Subcutaneous abdominal adipose tissue (tissue), 5 donors: ENCODE results near the gene ARHGEF1.
"Not testable (repeated sequence)": the region's sequence is repeated elsewhere in the genome, so short reads cannot be mapped to it uniquely, and the experiment has no call there.

Experiments
- H3K27ac ChIP-seq: one replicate; pipeline ENCODE4 v1.7.0; 2013; ENCODE audit warnings: low read depth, mild to moderate bottlenecking, inconsistent platforms, low read length, moderate library complexity
- H3K27me3 ChIP-seq, 5 donors: one replicate each; pipeline ENCODE4 v1.7.0; 2013; ENCODE audit warnings: low read length in 5 of 5, inconsistent platforms in 1 of 5; ENCODE audit not compliant: control insufficient read depth in 5 of 5, insufficient read depth in 4 of 5
- H3K36me3 ChIP-seq, 5 donors: one replicate each; pipeline ENCODE4 v1.7.0; 2013; ENCODE audit warnings: low read length in 5 of 5; ENCODE audit not compliant: control insufficient read depth in 5 of 5, insufficient read depth in 5 of 5
- H3K4me1 ChIP-seq, 5 donors: one replicate each; pipeline ENCODE4 v1.7.0; 2013; ENCODE audit warnings: low read length in 5 of 5, mild to moderate bottlenecking in 3 of 5, moderate library complexity in 1 of 5; ENCODE audit not compliant: control insufficient read depth in 5 of 5, insufficient read depth in 5 of 5
- H3K4me3 ChIP-seq, 5 donors: one replicate each; pipeline ENCODE4 v1.7.0; 2013; ENCODE audit warnings: low read length in 5 of 5, low read depth in 1 of 5
- H3K9ac ChIP-seq, 5 donors: one replicate each; pipeline ENCODE4 v1.7.0; 2013; ENCODE audit warnings: low read length in 5 of 5, mild to moderate bottlenecking in 4 of 5, moderate library complexity in 3 of 5
- H3K9me3 ChIP-seq, 5 donors: one replicate each; pipeline ENCODE4 v1.7.0; 2013; ENCODE audit warnings: low read length in 5 of 5; ENCODE audit not compliant: control insufficient read depth in 5 of 5
- donor health status: healthy.
- donor health status: healthy.
- donor health status: healthy.
- donor health status: healthy.
- donor health status: healthy.

ARHGEF1 gene

DNA sequence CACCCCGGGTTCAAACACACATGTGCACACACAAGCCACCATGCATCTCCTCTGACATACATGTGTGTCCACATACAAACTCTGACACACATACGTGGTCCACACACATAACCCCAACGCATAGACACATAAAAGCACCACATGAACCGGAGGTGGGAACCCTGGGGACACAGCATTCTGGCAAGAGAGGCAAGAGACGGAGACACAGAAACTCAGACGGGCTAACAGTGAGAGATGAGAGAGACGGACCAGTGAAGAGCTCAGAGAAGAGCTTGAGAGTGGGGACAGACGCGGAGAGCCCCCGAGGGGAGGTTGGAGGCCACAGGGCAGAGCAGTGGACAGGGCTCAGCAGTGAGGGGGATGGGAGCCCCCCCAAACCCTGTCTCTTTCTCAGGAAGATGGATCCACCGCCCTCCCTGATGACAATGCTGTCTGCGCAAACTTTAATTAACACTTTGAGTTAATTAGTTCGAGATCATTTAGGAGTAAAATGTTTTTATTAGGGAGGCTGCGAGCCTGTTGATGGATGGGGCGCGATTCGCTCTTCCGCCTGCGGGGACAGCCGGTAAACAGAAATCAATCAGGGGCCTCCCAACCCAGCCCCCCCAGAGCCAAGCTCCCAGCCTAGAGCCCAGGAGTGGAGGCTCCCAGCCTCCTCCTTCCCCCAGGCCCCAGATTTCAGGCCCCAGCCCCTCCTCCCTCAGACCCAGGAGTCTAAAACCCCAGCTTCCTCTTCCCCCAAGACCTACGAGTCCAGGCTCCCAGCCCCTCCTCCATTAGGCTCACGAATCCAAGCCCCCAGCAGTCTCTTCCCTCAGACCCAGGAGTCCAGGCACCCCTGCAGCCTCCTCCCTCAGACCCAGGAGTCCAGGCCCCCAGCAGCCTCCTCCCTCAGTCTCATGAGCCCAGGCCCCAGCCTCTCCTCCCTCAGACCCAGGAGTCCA is 54.8 kb downstream of the ARHGEF1 start:
- Histone ChIP-seq H3K4me1 (peaks cover 2 to 14% (median 9%) of the 10 kb centered on the region in 5 donors), H3K9ac (no peak overlapping the region), H3K4me3 (no peak overlapping the region), H3K36me3 (no peaks in the 10 kb centered on the region), H3K9me3 (no peaks in the 10 kb centered on the region), H3K27ac (no peak overlapping the region), H3K27me3 (peaks cover 29 to 60% (median 45%) of the 10 kb centered on the region in 5 donors)

- Histone ChIP-seq H3K4me1 (peaks cover 2 to 10% (median 6%) of the 10 kb centered on the region in 5 donors), H3K27me3 (peaks cover 26 to 50% (median 37%) of the 10 kb centered on the region in 5 donors)
- not testable (repeated sequence) for H3K9me3 ChIP-seq, H3K9ac ChIP-seq, H3K4me3 ChIP-seq, H3K27ac ChIP-seq, H3K36me3 ChIP-seq
Observed at GRCh38 chr19:41939209-41939608, 56.2 kb downstream of the ARHGEF1 start.

DNA sequence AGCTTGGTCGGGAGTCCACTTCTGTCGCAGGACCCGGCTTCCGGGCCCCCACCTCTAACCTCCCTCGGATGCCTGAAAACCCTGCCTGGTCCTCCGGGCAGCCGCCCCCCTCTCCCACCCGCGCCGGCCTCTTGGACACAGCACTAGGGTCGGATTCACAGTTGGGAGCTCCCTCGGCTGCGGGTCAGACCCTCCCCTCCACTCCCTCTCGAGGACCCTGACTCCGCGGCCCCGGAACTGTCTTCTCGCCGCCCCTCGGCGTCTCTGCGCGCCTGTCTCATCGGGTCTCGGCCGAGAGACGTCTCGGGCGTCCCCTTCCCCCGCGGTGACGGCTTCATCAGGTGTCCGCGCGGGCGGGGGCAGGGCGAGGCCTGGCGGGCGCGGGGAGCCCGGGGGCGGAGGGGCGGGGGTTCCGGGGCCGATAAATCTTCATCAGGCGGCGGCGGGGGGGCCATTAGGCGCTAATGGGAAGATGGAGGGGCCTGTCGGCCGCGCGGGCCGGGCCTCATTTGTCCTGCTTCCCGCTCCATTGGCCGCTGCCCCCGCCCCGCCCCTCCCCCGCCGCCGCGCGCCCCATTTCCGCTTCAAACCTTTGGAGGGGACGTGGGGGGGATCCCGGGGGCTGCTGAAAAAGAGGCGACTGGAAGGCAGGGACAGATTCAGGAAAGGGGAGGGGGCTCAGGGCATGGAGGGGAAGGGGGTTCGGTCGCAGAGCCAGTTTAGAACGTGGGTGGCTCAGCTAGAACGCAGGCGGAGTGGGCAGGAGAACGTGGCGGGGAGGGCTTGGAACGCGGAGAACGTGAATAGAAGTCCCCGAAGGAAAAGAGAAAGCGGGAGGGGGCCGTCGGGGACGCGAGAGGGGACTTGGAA is 57.1 kb downstream of the ARHGEF1 start:
- H3K9ac ChIP-seq, result peak overlapping the region in 1 of 5 donors; percentile 25
- no peaks in the 10 kb centered on the region for H3K36me3 ChIP-seq
- no peak overlapping the region for H3K27ac ChIP-seq
- H3K4me3 ChIP-seq, result peak overlapping the region in 4 of 5 donors; percentile 17 to 60 (median 51)
- peaks cover 22 to 44% (median 32%) of the 10 kb centered on the region in 5 donors for H3K27me3 ChIP-seq
- no peaks in the 10 kb centered on the region for H3K9me3 ChIP-seq
- peaks cover 0 to 10% (median 6%) of the 10 kb centered on the region in 5 donors for H3K4me1 ChIP-seq

- H3K9ac ChIP-seq, result no peak overlapping the region
- H3K4me1 ChIP-seq, result peaks cover 0 to 10% (median 6%) of the 10 kb centered on the region in 5 donors
- H3K9me3 ChIP-seq, result no peaks in the 10 kb centered on the region
- H3K4me3 ChIP-seq, result peak overlapping the region in 4 of 5 donors; percentile 17 to 60 (median 51)
- no peak overlapping the region for H3K27ac ChIP-seq
- H3K36me3 ChIP-seq, result no peaks in the 10 kb centered on the region
- peaks cover 17 to 40% (median 27%) of the 10 kb centered on the region in 5 donors for H3K27me3 ChIP-seq
Observed at GRCh38 chr19:41940731-41941409, 57.9 kb downstream of the ARHGEF1 start.

DNA sequence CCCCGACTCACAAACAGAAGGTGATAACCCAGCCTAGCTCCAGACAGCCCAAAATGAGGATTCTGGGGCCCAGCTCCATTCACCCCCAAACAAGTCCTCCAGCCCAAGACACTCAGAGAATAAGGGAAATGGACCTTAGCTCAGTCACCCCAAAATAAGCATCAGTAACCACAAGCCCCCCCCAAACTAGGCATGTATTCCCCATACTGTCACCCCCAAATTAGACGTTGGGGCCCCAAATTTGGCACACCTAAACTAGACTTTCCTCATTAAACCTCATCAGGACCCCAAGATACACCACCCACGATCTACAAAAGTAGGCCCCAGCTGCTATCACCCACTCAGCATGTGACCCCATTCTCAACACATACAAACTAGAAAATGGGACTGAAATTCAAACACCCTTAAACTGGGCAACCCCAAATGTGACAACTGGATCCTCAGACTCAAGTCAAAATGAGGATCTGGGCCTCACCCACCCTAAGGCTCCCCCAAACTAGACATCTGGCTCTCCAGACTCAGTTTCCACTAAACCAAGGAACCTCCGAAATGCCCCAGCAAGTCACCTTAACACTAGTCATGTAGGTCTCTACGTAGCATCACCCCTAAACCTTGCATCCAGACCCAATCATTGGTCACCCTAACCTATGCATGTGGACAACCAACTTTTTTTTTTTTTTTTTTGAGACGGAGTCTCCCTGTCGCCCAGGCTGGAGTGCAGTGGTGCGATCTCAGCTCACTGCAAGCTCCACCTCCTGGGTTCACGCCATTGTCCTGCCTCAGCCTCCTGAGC is 58.6 kb downstream of the ARHGEF1 start:
- H3K4me1 ChIP-seq, result peaks cover 0 to 10% (median 6%) of the 10 kb centered on the region in 5 donors
- peaks cover 14 to 33% (median 21%) of the 10 kb centered on the region in 5 donors for H3K27me3 ChIP-seq
- no peak overlapping the region for H3K4me3 ChIP-seq
- no peak overlapping the region for H3K9ac ChIP-seq
- no peaks in the 10 kb centered on the region for H3K36me3 ChIP-seq
- no peak overlapping the region for H3K27ac ChIP-seq
- no peaks in the 10 kb centered on the region for H3K9me3 ChIP-seq

GRCh38 chr19:41944336-41944735 is 61.4 kb downstream of the ARHGEF1 start:
- Histone ChIP-seq H3K9ac (no peak overlapping the region), H3K27ac (no peak overlapping the region), H3K27me3 (peaks cover 12 to 23% (median 15%) of the 10 kb centered on the region in 5 donors), H3K4me3 (no peak overlapping the region), H3K4me1 (peaks cover 0 to 10% (median 6%) of the 10 kb centered on the region in 5 donors), H3K9me3 (no peaks in the 10 kb centered on the region), H3K36me3 (no peaks in the 10 kb centered on the region)

DNA sequence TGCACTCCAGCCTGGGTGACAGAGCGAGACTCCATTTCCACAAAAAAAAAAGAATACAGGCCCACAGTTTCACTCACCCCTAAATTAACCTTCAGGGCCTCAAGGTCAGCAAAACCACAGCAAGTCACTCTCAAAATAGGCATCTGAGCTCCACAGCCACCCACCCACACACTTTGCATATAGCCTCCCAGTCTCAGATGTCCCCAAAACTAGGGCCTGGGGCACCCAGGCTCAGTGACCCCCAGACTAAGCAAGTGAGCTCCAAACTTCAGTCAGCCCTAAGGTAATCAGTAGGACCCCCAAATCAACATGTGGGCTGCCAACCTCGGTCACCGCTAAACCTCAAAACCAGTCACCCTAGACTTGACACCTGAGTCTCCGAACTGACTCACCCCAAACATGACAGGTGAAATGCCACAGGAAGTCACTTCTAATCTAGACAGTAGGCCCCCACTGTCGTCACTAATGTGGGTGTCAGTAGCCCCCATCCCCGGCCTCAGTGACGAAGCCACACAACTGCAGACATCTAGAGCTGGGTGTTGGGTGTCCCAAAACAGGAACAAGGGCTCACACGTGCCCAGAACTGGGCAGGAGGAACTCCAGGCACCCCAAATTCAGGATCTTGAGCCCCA is 62.3 kb downstream of the ARHGEF1 start:
- no peak overlapping the region for H3K9ac ChIP-seq
- no peaks in the 10 kb centered on the region for H3K36me3 ChIP-seq
- no peak overlapping the region for H3K27ac ChIP-seq
- H3K27me3 ChIP-seq, result peaks cover 11 to 18% (median 13%) of the 10 kb centered on the region in 5 donors
- no peak overlapping the region for H3K4me3 ChIP-seq
- no peaks in the 10 kb centered on the region for H3K9me3 ChIP-seq
- H3K4me1 ChIP-seq, result peaks cover 0 to 7% (median 6%) of the 10 kb centered on the region in 5 donors

GRCh38 chr19:41947091-41947490 is 64.1 kb downstream of the ARHGEF1 start:
- no peak overlapping the region for H3K27ac ChIP-seq
- no peaks in the 10 kb centered on the region for H3K36me3 ChIP-seq
- peaks cover 0 to 6% (median 0%) of the 10 kb centered on the region in 5 donors for H3K4me1 ChIP-seq
- H3K9me3 ChIP-seq, result no peaks in the 10 kb centered on the region
- H3K4me3 ChIP-seq, result no peak overlapping the region
- H3K27me3 ChIP-seq, result peaks cover 0 to 5% (median 0%) of the 10 kb centered on the region in 5 donors
- H3K9ac ChIP-seq, result no peak overlapping the region
